B cell (primary cell): ENCODE data around the gene TSHR. TPM values are rescaled to one million over a fixed set of nuclear protein-coding genes. Genes with fewer than 3 reads are reported as not detected.

Experiments
- ATAC-seq: fragments of 200-7000 bp; cut with Tn5 transposase; one replicate; pipeline ENCODE4 v1.10.0; 2021; ENCODE audit warnings: low read depth, mild to moderate bottlenecking, moderate number of reproducible peaks, moderate library complexity
- CTCF ChIA-PET: fragments of 350-600 bp; sonication (Branson Sonifier 250); formaldehyde crosslinking; loops from one replicate; lab custom pipeline; 2021; ENCODE audit warnings: antibody characterized with exemption, inconsistent platforms; lab: Charles Lee
- POLR2A ChIA-PET: fragments of 350-600 bp; sonication (Branson Sonifier 250); formaldehyde crosslinking; loops from one replicate; lab custom pipeline; 2021; ENCODE audit warnings: antibody characterized with exemption; lab: Charles Lee
- DNase-seq: peaks from one replicate; pipeline ENCODE4 v3.0.0; 2013
- H2AFZ ChIP-seq: 2 replicates; pipeline ENCODE4 v1.6.1; 2012; ENCODE audit warnings: mild to moderate bottlenecking, low read depth, low read length; ENCODE audit not compliant: insufficient read depth, poor library complexity, severe bottlenecking
- H3K27ac ChIP-seq, 2 donors: 1 replicate in 1 of 2; 2 replicates in 1 of 2; pipeline ENCODE4 v1.5.1; 2012 to 2013; ENCODE audit warnings: low read length in 2 of 2, mild to moderate bottlenecking in 2 of 2, moderate library complexity in 1 of 2
- H3K27me3 ChIP-seq, 4 experiments: fragments of 200-600 bp in 1 of 4; sonication (generic) in 1 of 4; replicated peaks in 1 of 4; 1 replicate in 2 of 4; 2 replicates in 2 of 4; pipeline versions ENCODE4 v1.6.1 to v1.7.0; 2013 to 2016; ENCODE audit warnings: low read length in 3 of 4, mild to moderate bottlenecking in 2 of 4, mixed read lengths in 1 of 4, moderate library complexity in 1 of 4; ENCODE audit not compliant: insufficient read depth in 4 of 4, control insufficient read depth in 3 of 4; ENCODE audit errors: control extremely low read depth in 1 of 4
- H3K36me3 ChIP-seq, 2 experiments: replicated peaks in 1 of 2; 1 replicate in 1 of 2; 2 replicates in 1 of 2; pipeline versions ENCODE4 v1.6.1 to v1.7.1; 2013; ENCODE audit warnings: low read length in 1 of 2; ENCODE audit not compliant: insufficient read depth in 2 of 2, control insufficient read depth in 1 of 2; ENCODE audit errors: control extremely low read depth in 1 of 2, extremely low read depth in 1 of 2
- H3K4me1 ChIP-seq, 2 donors: fragments of 200-600 bp in 1 of 2; sonication (generic) in 1 of 2; 1 replicate in 1 of 2; 2 replicates in 1 of 2; pipeline versions ENCODE4 v1.5.1 to v1.6.1; 2013 to 2017; ENCODE audit warnings: low read length in 2 of 2; ENCODE audit not compliant: control insufficient read depth in 2 of 2, insufficient read depth in 2 of 2
- H3K4me2 ChIP-seq: replicated peaks from 2 replicates; pipeline ENCODE3; 2012; ENCODE audit warnings: mild to moderate bottlenecking, low read depth, low read length; ENCODE audit not compliant: poor library complexity, severe bottlenecking
- H3K4me3 ChIP-seq, 5 experiments: fragments of 200-600 bp in 1 of 5; sonication (generic) in 1 of 5; 1 replicate in 3 of 5; 2 replicates in 2 of 5; pipeline versions ENCODE4 v1.5.1 to v1.7.0; 2011 to 2016; ENCODE audit warnings: low read length in 4 of 5, mild to moderate bottlenecking in 4 of 5, low read depth in 2 of 5, control low read depth in 1 of 5, moderate library complexity in 1 of 5; ENCODE audit not compliant: insufficient read depth in 1 of 5; ENCODE audit errors: control extremely low read depth in 1 of 5, extremely low read depth in 1 of 5
- H3K79me2 ChIP-seq: fragments of 200-600 bp; sonication (generic); one replicate; pipeline ENCODE4 v1.6.0; 2016; ENCODE audit warnings: low read length; ENCODE audit not compliant: control insufficient read depth, insufficient read depth
- H3K9ac ChIP-seq: fragments of 200-600 bp; sonication (generic); 2 replicates; pipeline ENCODE4 v1.6.1; 2017; ENCODE audit warnings: mild to moderate bottlenecking, low read length, moderate library complexity
- H3K9me3 ChIP-seq, 3 donors: one replicate each; pipeline versions ENCODE4 v1.6.1 to v1.7.1; 2013; ENCODE audit warnings: low read length in 2 of 3; ENCODE audit not compliant: control insufficient read depth in 2 of 3, insufficient read depth in 1 of 3; ENCODE audit errors: control extremely low read depth in 1 of 3
- H4K20me1 ChIP-seq: 2 replicates; pipeline ENCODE4 v1.6.0; 2012; ENCODE audit warnings: mild to moderate bottlenecking, low read length; ENCODE audit not compliant: insufficient read depth, control insufficient read depth, poor library complexity, severe bottlenecking
- H3K27ac Mint-ChIP-seq: one replicate; pipeline ENCODE4 v1.8.0; 2021; ENCODE audit warnings: mixed read lengths
- H3K27me3 Mint-ChIP-seq: one replicate; pipeline ENCODE4 v1.8.0; 2021; ENCODE audit warnings: mixed read lengths
- H3K4me1 Mint-ChIP-seq: one replicate; pipeline ENCODE4 v1.8.0; 2021; ENCODE audit warnings: mixed read lengths
- H3K4me3 Mint-ChIP-seq: one replicate; pipeline ENCODE4 v1.8.0; 2021; ENCODE audit warnings: mixed read lengths
- H3K9me3 Mint-ChIP-seq: one replicate; pipeline ENCODE4 v1.8.0; 2022; ENCODE audit warnings: mixed read lengths; ENCODE audit not compliant: insufficient read depth
- EZH2 ChIP-seq: IDR thresholded peaks from 2 replicates; pipeline ENCODE4 v1.6.1; 2012; ENCODE audit warnings: borderline replicate concordance, low read depth, mild to moderate bottlenecking, moderate library complexity, low read length; ENCODE audit not compliant: insufficient read depth, poor library complexity, severe bottlenecking
- WGBS: methylation state at CpG from one replicate; pipeline ENCODE4 v1.1.5; 2013; ENCODE audit warnings: missing lambda C conversion rate; ENCODE audit not compliant: insufficient coverage; 5-methylcytosine and 5-hydroxymethylcytosine counted together
- intact Hi-C: fragments of 100-400 bp; cut with micrococcal nuclease; formaldehyde crosslinking; loops from one replicate; pipeline ENCODE4 v1.10.0; 2022
- polyA plus RNA-seq: library from polyadenylated mRNA; depleted of rRNA; stranded (reverse); fragments of >200 nt; gene quantifications from 2 replicates; pipeline ENCODE4 v1.2.3, GENCODE V29; 2012
- total RNA-seq, 2 donors: library from RNA; stranded (reverse); fragments of 120-200 nt in 1 of 2; gene quantifications; 1 replicate in 1 of 2; 2 replicates in 1 of 2; pipeline versions ENCODE4 v1.2.3 to v1.2.4, GENCODE V29; 2013 to 2022
- TF ChIP-seq, protein P1 (sequence below): fragments of 200-600 bp; IDR thresholded peaks from one replicate; pipeline ENCODE4 v1.8.0; 2022; ENCODE audit warnings: antibody characterized with exemption, mild to moderate bottlenecking

TSHR gene
- total and polyA plus RNA-seq, 2 donors (not counting 1 experiment from before 2014, with no cell fraction given), result 0.15 to 0.37 TPM

DNA sequence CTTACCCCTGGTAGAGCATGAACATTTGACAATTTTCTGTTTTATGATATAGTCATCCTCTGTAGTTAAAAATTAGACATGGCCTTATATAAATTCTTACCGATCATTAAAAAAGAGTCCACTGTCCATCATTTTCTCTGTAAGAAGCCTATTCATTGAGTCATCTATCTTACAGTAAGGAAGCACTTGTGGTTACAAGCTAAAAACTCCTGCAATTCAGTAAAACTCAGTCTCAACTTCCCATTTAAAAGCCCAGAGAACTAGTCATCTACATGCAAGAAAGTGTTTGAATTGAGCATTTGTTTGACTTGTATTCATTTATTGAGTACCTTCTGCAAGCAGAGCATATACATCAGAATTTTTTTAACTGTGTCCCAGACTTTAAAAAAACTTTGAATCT is 202.0 kb downstream of the TSHR start:
- Histone ChIP-seq H3K9me3 (no peaks in the 10 kb centered on the region), H4K20me1 (no peaks in the 10 kb centered on the region), H3K79me2 (no peaks in the 10 kb centered on the region), H3K27ac (no peak overlapping the region), H3K9ac (no peak overlapping the region), H3K4me3 (no peak overlapping the region), H3K36me3 (no peaks in the 10 kb centered on the region), H3K4me1 (no peaks in the 10 kb centered on the region), H2AFZ (no peak overlapping the region), H3K4me2 (no peak overlapping the region), H3K27me3 (no peaks in the 10 kb centered on the region)
- ChIA-PET CTCF (no interaction called here), POLR2A (no interaction called here)
- Mint-ChIP-seq H3K9me3 (no peaks in the 10 kb centered on the region), H3K4me3 (no peak overlapping the region), H3K27me3 (no peaks in the 10 kb centered on the region), H3K4me1 (no peaks in the 10 kb centered on the region), H3K27ac (no peak overlapping the region)
- ATAC-seq, result no peak
- TF ChIP-seq EZH2, result no peak
- TF ChIP-seq, protein P1, sequence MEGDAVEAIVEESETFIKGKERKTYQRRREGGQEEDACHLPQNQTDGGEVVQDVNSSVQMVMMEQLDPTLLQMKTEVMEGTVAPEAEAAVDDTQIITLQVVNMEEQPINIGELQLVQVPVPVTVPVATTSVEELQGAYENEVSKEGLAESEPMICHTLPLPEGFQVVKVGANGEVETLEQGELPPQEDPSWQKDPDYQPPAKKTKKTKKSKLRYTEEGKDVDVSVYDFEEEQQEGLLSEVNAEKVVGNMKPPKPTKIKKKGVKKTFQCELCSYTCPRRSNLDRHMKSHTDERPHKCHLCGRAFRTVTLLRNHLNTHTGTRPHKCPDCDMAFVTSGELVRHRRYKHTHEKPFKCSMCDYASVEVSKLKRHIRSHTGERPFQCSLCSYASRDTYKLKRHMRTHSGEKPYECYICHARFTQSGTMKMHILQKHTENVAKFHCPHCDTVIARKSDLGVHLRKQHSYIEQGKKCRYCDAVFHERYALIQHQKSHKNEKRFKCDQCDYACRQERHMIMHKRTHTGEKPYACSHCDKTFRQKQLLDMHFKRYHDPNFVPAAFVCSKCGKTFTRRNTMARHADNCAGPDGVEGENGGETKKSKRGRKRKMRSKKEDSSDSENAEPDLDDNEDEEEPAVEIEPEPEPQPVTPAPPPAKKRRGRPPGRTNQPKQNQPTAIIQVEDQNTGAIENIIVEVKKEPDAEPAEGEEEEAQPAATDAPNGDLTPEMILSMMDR, result no peak
- no peak for DNase-seq
- intact Hi-C loops, result no loop called here
- WGBS, result no CpG with 5 or more reads among the region's 1 CpG

DNA sequence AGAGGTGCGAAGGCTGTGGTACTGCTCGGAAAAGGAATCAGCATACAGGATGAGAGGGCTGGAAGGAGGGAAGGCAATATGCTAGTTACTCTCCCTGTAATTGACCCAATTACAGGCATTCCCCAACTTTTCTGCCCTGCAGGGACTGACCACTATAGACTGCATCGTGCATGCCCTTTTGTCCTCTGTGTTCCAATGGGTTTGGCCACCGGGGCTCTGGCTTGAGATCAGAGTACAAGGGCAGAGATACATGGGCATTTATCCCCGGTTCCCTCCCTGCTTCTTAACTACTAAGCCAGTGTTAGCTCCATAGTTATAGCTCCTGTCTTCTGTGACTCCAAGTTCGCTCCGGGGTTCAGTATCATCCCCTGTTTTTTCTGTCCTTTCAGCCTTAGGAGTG is 205.7 kb downstream of the TSHR start:
- Mint-ChIP-seq H3K4me3 (no peak overlapping the region), H3K4me1 (peaks cover 1% of the 10 kb centered on the region), H3K27me3 (no peaks in the 10 kb centered on the region), H3K27ac (no peak overlapping the region), H3K9me3 (no peaks in the 10 kb centered on the region)
- TF ChIP-seq, protein P1, result no peak
- no peak for TF ChIP-seq EZH2
- DNase-seq, result no peak
- no peak overlapping the region for H3K27ac ChIP-seq
- H3K9ac ChIP-seq, result no peak overlapping the region
- 100% methylated on average over 7 of the region's 7 CpGs for WGBS
- no peak overlapping the region for H3K4me3 ChIP-seq
- no peak for ATAC-seq
- ChIA-PET CTCF (interaction anchor here (1.5 to 5.4 kb wide), 2 partner anchors 164 to 173 kb away, joined by 4 to 22 read pairs; no protein-coding TSS in a partner anchor), POLR2A (no interaction called here)
- H2AFZ ChIP-seq, result no peak overlapping the region
- H3K36me3 ChIP-seq, result no peaks in the 10 kb centered on the region
- H3K27me3 ChIP-seq, result no peaks in the 10 kb centered on the region
- H3K9me3 ChIP-seq, result no peaks in the 10 kb centered on the region
- H3K79me2 ChIP-seq, result no peaks in the 10 kb centered on the region
- H3K4me1 ChIP-seq, result no peaks in the 10 kb centered on the region
- no peak overlapping the region for H3K4me2 ChIP-seq
- intact Hi-C loops, result no loop called here
- no peaks in the 10 kb centered on the region for H4K20me1 ChIP-seq
